Measurements from ENCODE around the gene KIF3A. TPM values are rescaled to one million over a fixed set of nuclear protein-coding genes. Genes with fewer than 3 reads are reported as not detected.

KIF3A gene
- total and polyA plus RNA-seq, 9 donors = 4.2 to 13.0 (median 9.2) TPM

DNA sequence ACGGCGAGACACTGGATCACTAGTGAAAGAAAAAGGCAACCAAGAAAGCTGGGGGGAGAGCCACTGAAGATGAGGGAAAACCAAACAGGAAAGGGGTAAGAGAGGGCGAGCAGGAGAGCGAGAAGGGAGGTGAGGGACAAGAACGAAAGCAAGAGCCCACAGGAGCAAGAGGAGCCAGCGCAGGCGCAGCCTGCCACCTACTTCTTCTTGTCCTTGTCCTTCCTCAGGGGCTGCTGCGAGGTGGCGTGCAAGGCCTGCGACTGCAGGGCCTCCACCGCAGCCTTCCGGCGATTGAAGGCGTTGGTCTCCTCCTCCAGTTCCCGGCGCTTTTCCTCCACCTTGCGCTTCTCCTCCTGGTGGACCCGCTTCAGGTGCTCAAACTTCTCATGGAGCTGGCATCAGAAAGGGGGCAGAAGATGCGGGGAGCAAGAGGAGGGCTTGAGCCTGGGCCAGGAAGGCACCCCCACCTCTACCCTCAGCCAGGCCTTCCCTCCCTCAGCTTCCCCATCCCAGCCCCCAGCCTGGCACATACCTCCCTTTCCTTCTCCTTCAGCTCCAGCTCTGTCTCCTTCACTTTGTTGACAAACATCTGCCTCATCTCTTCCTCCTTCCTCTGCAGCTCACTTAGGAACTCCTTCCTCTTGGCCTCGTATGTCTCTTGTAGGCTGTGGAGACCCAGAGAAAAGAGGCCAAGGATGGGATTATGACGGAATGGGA is 23.4 kb upstream of the KIF3A start:
- Histone ChIP-seq H3K4me1 (ENCODE audit: insufficient read depth) (no peaks in the 10 kb centered on the region), H3K27ac (no peak overlapping the region), H3K27me3 (no peaks in the 10 kb centered on the region), H3K9me3 (no peaks in the 10 kb centered on the region), H3K4me3 (no peak overlapping the region), H3K36me3 (peaks cover 2% of the 10 kb centered on the region)
- DNase-seq = no peak
- 92 to 94% (median 94%) methylated on average over 21 of the region's 21 CpGs for WGBS, 3 donors
- TF ChIP-seq, protein P1, sequence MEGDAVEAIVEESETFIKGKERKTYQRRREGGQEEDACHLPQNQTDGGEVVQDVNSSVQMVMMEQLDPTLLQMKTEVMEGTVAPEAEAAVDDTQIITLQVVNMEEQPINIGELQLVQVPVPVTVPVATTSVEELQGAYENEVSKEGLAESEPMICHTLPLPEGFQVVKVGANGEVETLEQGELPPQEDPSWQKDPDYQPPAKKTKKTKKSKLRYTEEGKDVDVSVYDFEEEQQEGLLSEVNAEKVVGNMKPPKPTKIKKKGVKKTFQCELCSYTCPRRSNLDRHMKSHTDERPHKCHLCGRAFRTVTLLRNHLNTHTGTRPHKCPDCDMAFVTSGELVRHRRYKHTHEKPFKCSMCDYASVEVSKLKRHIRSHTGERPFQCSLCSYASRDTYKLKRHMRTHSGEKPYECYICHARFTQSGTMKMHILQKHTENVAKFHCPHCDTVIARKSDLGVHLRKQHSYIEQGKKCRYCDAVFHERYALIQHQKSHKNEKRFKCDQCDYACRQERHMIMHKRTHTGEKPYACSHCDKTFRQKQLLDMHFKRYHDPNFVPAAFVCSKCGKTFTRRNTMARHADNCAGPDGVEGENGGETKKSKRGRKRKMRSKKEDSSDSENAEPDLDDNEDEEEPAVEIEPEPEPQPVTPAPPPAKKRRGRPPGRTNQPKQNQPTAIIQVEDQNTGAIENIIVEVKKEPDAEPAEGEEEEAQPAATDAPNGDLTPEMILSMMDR (IDR thresholded peaks at IDR 0.05) = no peak
- TF ChIP-seq EP300 (IDR thresholded peaks at IDR 0.05) = no peak
- TF ChIP-seq POLR2A (IDR thresholded peaks at IDR 0.05) = no peak
- intact Hi-C loops (cut with DNase I) = no loop called here

DNA sequence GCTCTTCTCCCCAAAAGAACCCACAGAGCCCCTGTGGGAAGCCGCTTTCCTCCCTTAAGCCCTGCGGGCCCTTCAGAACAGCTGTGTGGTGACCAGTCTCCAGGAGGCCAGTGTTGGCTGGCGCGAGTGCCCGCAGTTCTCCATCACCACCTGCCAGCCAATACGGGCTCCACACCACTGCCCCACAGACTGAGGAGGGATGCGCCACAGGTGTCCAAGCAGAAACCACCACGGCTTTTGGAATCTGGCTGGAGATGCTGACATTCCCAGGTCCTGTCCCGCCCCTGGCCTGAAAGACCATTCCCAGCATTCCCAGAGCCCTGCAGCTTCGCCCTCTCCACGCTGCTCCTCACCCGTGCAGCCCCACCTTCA is 22.7 kb upstream of the KIF3A start:
- Histone ChIP-seq H3K4me1 (ENCODE audit: insufficient read depth) (no peaks in the 10 kb centered on the region), H3K4me3 (no peak overlapping the region), H3K27ac (no peak overlapping the region), H3K36me3 (peaks cover 2% of the 10 kb centered on the region), H3K27me3 (no peaks in the 10 kb centered on the region), H3K9me3 (no peaks in the 10 kb centered on the region)
- WGBS, 3 donors = 91 to 94% (median 93%) methylated on average over 12 of the region's 12 CpGs
- intact Hi-C loops (cut with DNase I) = no loop called here
- no peak for TF ChIP-seq POLR2A (IDR thresholded peaks at IDR 0.05)
- no peak for DNase-seq

DNA sequence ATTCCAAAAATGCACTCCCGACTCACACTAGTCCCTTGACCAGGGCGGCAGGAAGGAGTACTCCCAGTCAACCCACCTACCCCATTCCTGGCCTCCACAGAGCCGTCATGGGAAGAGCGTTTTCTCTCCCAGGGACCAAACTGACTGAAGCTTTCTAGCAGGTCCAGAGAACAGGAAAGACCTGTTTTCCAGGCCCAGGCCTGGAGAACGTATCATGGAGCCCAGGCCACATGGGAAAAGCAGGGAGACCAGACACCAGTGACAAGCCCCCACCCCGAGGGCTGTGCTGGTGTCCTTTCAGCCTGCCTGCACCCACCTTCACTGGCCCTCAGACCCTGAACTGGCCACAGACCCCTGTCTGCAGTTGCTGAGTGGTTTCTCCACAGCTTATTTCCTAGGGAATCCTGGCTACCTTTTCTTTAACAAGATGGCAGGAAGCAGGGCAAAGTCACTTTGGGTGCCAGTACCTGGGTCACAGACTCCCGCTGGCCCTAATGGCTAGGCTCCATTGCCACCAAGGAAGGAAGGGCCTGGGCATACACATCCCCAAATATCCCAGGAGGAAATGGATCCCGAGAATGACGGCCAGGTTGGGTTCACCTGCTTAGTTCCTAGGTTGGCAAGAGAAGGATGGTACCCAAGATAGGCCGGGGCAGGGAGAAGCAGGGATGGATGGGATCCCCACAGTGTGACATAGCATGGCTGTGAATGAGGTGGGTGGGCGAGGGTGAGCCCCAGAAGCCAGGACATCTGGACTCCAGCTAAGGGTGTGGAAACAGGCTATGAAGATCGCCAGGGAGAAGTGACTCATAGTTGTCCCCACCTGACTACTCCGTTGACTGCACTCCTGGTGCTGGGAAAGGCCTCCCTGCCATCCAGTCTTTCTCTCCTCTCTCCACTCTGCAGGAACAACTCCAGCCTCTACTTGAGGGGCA is 22.0 kb upstream of the KIF3A start:
- no peaks in the 10 kb centered on the region for H3K4me1 ChIP-seq (ENCODE audit: insufficient read depth)
- DNase-seq = no peak
- H3K4me3 ChIP-seq = no peak overlapping the region
- intact Hi-C loops (cut with DNase I) = no loop called here
- H3K36me3 ChIP-seq = peaks cover 2% of the 10 kb centered on the region
- H3K9me3 ChIP-seq = no peaks in the 10 kb centered on the region
- WGBS, 3 donors = 92 to 93% (median 92%) methylated on average over 13 of the region's 13 CpGs
- H3K27ac ChIP-seq = no peak overlapping the region
- H3K27me3 ChIP-seq = no peaks in the 10 kb centered on the region
- TF ChIP-seq POLR2A (IDR thresholded peaks at IDR 0.05) = no peak
- TF ChIP-seq, protein P1 (IDR thresholded peaks at IDR 0.05) = no peak
- TF ChIP-seq EP300 (IDR thresholded peaks at IDR 0.05) = no peak

DNA sequence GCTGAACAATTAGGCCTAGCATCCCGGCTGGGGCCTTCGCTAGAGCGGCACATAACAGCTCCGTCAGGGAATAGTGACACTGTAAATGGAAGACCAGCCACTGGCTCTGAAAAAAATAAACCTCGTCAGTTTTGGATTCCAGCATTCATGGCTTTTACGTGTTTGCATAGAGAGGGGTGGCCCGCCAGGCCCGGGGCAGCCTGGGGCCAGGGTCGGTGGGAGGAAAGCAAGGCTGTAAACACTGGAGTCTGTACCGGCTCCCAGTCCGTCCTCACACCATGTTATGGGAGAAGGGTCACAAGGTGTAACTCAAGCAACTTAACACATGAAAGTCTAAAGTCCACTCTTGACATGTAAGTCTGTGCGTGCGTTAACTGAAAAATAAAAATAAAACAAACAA is 21.1 kb upstream of the KIF3A start:
- no peak for DNase-seq
- Histone ChIP-seq H3K27me3 (no peaks in the 10 kb centered on the region), H3K36me3 (no peaks in the 10 kb centered on the region), H3K9me3 (no peaks in the 10 kb centered on the region), H3K4me1 (ENCODE audit: insufficient read depth) (no peaks in the 10 kb centered on the region), H3K4me3 (no peak overlapping the region), H3K27ac (no peak overlapping the region)
- TF ChIP-seq EP300 (IDR thresholded peaks at IDR 0.05) (no peak), POLR2A (IDR thresholded peaks at IDR 0.05) (no peak)
- TF ChIP-seq, protein P1 (IDR thresholded peaks at IDR 0.05) = no peak
- WGBS, 3 donors = 76 to 82% (median 80%) methylated on average over 13 of the region's 13 CpGs
- intact Hi-C loops (cut with DNase I) = no loop called here

Measured in ovary (tissue), 9 donors.